ENCODE results near the gene SSPN.

GRCh38 chr12:26192142-26192541 lies 3.2 kb upstream of the SSPN start:
- TF ChIP-seq CTCF (conservative IDR thresholded peaks at IDR 0.05; ENCODE audit: low read depth in 2 of 2) (no peak), POLR2AphosphoS5 (IDR thresholded peaks at IDR 0.05; ENCODE audit: low read depth) (no peak), REST (IDR thresholded peaks at IDR 0.05; ENCODE audit: unreplicated experiment) (no peak), EZH2 (IDR thresholded peaks at IDR 0.05; ENCODE audit: low read depth, unreplicated experiment) (no peak), ZNF462 (CRISPR knock-in tag; IDR thresholded peaks at IDR 0.05) (no peak), JUNB (IDR thresholded peaks at IDR 0.05; ENCODE audit: unreplicated experiment) (no peak), STAT1 (IDR thresholded peaks at IDR 0.05; ENCODE audit: unreplicated experiment) (no peak), CREB1 (CRISPR knock-in tag; IDR thresholded peaks at IDR 0.05; ENCODE audit: low read depth) (no peak), EZH2phosphoT487 (IDR thresholded peaks at IDR 0.05; ENCODE audit: unreplicated experiment) (no peak)
